Posterior vena cava (tissue), 2 donors: ENCODE measurements around the gene GPRASP3. TPM values are rescaled to one million over a fixed set of nuclear protein-coding genes. Genes with fewer than 3 reads are reported as not detected.
A peak's percentile ranks its signal among the peaks of the same experiment; 100 is the strongest.
"Not testable (repeated sequence)": the region's sequence is repeated elsewhere in the genome, so short reads cannot be mapped to it uniquely, and the experiment has no call there.

ENCODE experiments used
- DNase-seq: peaks from one replicate; pipeline ENCODE4 v3.0.0-alpha.2; 2020; ENCODE audit warnings: low spot score
- intact Hi-C, 2 donors: fragments of 100-400 bp; cut with DNase I; formaldehyde crosslinking; loops; one replicate each; pipeline versions ENCODE4 v1.14.1 to v1.14.2; 2022 to 2023
- long read RNA-seq, 2 donors: library from polyadenylated mRNA; unstranded; transcript quantifications; one replicate each; pipeline ENCODE4 v2.0.0, GENCODE V29; 2020 to 2021
- total RNA-seq, 2 donors: library from RNA; stranded (reverse); fragmentation: NEBNext Ultra II Directional; extraction: Animal tissue kit (Norgen Biotek cat#: 25700); gene quantifications; one replicate each; pipeline ENCODE4 v1.2.1, GENCODE V29; 2021
- donor health status: DM: yes; HTN: yes; CAD: no.
- donor health status: DM: yes; HTN: yes; CAD: no.

Gene GPRASP3
- total RNA-seq = 1 to 10 TPM; 4.5 to 6.7 TPM
- long read RNA-seq, donor 1, partial matches to known transcripts = 0 of 1 reads
- long read RNA-seq, donor 1, other reads (novel, unspliced or antisense) = 1 of 1 reads
- long read RNA-seq, donor 2, partial matches to known transcripts = 0 of 2 reads
- long read RNA-seq, donor 2, other reads (novel, unspliced or antisense) = 2 of 2 reads

DNA sequence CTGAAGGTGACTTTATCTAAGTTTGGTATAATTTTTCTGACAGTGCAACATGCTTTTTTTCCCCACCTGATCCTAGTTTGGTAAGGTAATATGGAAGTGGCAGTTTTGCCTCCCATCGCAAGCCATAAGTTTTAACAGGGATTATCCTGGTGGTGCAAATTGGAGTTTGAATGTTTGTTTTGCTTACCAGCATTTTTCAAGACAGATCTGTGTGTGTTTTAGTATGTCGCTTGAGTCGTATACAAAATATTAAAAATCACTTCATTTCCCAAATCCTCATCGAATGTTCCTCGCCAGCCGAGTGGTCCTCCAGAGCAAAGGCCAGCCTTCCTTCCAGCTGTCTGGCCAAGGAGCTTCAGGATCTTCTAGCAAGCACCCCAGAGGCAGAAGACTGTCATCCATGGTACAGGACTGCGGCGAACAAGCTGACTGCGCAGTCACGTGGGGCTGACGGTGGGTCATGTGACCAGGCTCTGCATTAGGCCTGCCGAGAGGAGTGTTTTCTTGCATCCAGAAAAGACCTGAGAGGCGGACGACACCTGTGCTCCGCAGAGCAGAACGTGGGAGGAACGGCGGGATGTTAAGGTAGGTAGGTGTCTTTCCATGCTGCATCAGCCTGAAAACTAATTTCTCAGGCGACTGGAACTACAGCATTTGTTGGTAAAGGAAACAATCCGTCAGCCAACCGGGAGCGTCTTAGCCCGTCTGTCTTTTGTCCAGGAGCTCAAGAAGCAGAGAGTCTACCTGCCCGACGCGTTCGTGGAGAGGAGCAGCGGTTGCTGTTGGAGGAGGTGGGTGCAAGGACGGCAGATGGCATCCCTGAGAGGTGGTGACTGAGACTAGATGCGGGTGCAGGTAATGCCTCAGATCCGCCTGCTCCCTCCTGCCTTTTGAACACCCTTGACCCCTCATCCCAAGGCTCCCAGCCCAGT, at the start of gene GPRASP3:
Gene GPRASP3 (plus strand): TSS at position 507 of the 932 bp plus-strand sequence. CDS start 28,253 bp downstream, outside the sequence.
- DNase-seq = peak; percentile 92
- intact Hi-C loops = no loop called here

DNA sequence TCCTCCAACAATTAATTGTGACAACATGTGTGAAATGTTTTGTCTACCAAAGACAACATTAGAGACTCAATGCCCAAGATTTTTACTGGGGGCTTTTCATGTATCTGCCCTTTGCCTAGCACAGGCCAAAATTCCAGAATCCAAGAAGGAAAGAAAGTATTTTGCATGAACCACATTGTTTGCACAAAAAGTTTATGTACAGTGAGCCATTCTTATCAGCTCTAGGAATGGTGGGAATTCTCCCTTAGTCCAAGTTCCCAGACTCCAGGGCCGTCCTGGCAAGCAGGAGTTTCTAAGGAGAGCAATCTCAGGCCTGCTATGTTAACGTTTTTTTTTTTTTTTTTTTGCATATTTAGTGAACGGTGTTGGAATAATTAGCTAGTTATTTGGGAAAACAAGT, 47.7 kb upstream of the GPRASP3 start:
- intact Hi-C loops = no loop called here

DNA sequence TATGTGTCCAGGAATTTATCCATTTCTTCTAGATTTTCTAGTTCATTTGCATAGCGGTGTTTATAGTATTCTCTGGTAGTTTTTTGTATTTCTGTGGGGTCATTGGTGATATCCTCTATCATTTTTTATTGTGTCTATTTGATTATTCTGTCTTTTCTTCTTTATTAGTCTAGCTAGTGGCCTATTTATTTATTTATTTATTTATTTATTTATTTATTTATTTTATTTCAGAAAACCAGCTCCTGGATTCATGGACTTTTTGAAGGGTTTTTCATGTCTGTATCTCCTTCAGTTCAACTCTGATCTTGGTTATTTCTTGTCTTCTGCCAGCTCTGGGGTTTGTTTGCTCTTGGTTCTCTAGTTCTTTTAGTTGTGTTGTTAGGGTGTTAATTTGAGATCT, 43.1 kb upstream of the GPRASP3 start:
- intact Hi-C loops, DNase-seq: not testable (repeated sequence)

More for the DNA sequence above, 47.7 kb upstream of the GPRASP3 start:
- no peak for DNase-seq

DNA sequence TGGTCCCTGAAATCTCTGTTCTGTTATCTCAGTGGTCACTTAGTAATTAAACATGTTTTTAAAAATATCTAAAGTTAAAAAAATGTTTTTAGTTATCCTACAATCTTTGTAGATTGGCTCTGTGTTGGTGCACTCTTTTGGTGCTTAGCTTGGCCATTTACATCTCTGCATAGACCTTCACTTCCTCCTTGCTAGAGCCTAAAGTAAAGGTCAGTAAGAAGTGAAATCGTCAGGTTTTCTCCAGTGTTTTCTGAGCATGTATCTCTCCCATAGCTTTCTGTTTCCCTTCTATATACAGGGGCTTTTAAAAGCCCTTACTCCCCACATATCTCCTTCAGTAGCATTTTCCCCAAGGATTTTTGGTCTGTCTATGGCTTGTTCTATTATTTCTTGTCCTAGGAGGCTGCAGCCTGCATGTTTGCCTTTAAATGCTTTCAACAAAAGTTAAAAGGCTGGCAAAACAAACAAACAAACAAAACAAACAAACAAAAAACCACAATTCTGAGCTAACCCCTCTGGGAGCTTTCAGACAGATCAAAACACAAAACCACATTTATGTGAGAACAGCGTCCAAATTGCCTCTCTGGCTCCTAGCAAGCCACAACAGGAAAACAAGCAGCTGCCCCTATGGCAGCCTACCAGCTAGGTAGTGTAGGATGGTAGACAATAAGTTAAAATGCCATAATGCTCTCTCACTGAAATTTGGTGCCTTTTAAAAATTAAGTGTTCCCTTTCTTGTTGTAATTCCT, 35.6 kb upstream of the GPRASP3 start:
- intact Hi-C loops = no loop called here
- no peak for DNase-seq

- intact Hi-C loops = no loop called here
- no peak for DNase-seq
Observed at GRCh38 chrX:102694749-102695148, 25.8 kb upstream of the GPRASP3 start.

DNA sequence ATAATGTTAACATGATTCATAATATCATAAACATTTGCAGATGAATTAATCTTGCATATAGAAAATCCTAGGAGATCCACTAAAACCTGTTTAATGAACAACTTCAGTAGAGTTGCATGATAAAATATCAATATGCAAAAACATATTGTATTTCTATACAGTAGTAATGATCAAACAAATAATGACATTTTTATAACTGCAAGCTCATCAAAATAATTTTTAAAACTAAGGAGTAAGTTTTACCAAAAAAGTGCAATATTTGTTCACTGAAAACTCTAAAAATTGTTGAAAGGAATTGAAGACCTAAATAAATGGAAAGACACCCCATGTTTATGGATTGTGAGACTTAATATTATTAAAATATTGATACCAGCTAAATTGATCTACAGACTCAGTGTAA, 24.2 kb upstream of the GPRASP3 start:
- DNase-seq = no peak
- intact Hi-C loops = no loop called here

DNA sequence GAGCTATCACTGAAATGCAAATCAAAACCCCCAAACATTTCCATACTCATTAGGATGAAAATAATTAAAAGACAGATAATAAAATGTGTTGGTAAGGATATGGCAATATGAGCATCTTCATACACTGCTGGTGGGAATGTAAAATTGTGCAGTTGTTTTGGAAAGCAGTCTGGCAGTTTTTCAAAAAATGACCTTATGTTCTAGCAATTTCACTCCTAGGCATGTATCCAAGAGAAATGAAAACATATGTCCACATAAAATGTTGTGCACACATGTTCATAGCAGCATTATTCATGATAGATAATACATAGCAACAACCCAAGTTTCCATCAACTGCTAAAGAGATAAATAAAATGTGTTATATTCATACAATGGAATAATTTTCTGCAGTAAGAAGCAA, 23.0 kb upstream of the GPRASP3 start:
- intact Hi-C loops = no loop called here
- DNase-seq = no peak

- intact Hi-C loops = no loop called here
- no peak for DNase-seq
Observed at GRCh38 chrX:102708900-102709299, 11.6 kb upstream of the GPRASP3 start.

DNA sequence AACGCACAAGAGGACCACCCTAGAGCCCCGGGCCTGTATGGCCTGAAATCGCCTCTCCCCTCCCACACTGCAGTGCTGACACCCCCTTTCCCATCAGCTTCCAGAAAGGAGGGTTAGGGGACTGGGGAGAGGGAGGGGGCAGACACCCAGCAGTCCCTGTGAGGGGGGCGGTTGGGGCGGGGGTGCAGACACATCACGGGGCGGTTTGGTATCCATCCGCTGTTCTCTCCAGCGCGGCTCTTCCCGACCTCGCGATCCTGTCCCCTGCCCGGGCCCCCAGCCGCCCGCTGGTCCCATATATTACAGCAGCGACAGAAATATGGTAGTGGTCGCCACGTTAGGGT, 8.7 kb upstream of the GPRASP3 start:
- no peak for DNase-seq
- intact Hi-C loops = loop anchor here in 1 of 2 donors (5.0 kb wide), 1 partner anchor 1400 kb away; the partner anchor contains the start of gene ZCCHC18

DNA sequence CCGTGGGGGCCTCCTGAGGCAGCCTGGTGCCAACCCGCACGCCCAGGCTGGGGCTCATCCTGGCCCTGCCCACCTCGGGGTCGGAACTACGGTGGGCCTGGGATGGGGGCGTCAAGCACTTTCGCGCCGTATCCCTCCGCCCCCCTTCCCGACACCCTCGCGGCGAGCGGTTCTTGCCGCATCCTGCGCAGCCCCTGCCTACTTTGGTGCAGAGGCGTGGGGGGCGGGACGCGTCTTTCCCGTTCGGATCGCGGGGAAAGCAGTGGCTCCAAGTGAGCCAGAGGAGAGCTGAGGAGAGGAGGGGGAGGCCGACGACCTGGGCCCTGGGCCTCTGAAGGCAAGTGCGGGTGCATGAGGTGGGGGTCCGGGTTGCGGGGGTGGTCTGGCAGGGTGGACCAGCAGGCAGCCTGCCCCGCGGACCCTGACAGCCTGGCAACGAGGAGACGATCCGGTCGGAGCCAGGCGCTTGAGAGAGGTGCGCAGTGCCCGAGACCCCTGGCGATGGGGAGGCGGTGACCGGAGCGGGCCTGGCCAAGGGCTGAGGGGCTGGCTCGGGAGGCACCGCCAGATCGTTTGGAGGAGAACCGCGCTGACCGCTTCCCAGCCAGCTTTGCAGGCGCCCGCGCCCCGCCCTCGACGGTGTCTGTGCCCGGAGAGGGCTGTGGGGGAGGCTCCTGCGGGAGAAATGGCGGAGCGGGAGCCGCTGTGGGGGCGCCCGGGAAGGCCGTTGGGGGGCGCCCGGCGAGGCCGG, 8.2 kb upstream of the GPRASP3 start, which contains the start of gene GPRASP2:
Gene GPRASP2 (plus strand): TSS at position 233 of the 751 bp plus-strand sequence. CDS start 2,422 bp downstream, outside the sequence.
- intact Hi-C loops = loop anchor here in 1 of 2 donors (5.0 kb wide), 1 partner anchor 1400 kb away; the partner anchor contains the start of gene ZCCHC18
- DNase-seq = peak; percentile 85

DNA sequence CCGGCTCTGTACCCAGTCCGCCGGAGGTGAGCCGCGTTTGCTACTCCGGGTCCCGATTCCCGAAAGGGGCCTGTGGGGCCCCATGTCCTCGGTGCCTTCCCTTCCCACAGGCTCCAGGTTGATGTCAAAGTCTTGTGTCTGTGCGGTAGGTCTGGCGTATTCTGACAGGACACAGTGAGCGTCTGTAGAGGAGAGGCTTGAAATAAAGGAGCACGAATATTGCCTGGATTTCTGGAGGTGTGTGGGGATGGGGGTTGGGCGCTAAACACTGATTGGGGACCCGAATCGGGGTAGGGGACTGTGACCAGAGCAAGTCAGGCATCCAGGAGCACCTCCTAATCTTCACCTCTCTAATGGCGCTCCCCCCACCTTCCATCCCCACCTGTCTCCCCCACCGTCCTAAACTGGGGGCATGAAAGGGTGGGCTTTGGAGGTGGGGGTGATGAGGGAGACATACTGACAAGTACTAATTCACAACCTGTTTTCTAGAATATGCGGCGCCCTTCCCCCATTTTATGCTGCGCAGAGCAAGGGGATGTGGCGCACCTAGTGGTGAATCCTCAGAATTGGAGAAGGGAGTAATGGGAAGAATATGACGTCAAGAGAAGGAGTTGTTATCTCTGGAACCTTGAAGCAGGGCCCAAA, 7.4 kb upstream of the GPRASP3 start:
- intact Hi-C loops = loop anchor here in 1 of 2 donors (5.0 kb wide), 1 partner anchor 1399 kb away; the partner anchor contains the start of gene ZCCHC18
- no peak for DNase-seq

- intact Hi-C loops = loop anchor here in 1 of 2 donors (5.0 kb wide), 1 partner anchor 1397 kb away; the partner anchor contains the start of gene ZCCHC18
- no peak for DNase-seq
Observed at GRCh38 chrX:102714994-102715393, 5.5 kb upstream of the GPRASP3 start.

DNA sequence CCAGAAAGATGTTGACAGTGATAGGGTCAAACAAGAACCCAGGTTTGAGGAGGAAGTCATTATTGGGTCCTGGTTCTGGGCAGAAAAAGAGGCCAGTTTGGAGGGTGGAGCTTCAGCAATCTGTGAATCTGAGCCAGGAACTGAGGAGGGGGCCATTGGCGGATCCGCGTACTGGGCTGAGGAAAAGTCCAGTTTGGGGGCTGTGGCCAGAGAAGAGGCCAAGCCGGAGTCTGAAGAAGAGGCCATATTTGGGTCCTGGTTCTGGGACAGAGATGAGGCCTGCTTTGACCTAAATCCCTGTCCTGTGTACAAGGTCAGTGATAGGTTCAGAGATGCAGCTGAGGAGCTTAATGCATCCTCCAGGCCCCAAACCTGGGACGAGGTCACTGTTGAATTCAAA, 4.6 kb upstream of the GPRASP3 start:
- intact Hi-C loops = no loop called here
- DNase-seq = no peak

DNA sequence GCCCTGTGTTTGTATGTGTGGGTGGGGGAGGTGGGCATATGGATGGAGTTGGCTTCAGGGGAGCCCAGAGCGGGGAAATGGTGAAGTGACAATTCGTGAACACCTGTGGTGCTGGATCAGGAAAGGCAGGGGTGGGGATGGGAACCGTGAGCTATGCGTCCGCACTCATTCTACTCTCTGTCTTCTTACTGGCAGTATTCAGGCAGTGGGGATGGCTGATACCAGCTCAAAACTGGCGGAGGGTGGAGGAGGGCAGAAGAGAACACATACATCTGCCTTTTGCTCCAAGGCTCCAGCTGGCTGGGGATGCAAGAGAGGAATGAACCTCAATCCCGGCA, 595 bp downstream of the GPRASP3 start:
- DNase-seq, intact Hi-C loops: not testable (repeated sequence)

DNA sequence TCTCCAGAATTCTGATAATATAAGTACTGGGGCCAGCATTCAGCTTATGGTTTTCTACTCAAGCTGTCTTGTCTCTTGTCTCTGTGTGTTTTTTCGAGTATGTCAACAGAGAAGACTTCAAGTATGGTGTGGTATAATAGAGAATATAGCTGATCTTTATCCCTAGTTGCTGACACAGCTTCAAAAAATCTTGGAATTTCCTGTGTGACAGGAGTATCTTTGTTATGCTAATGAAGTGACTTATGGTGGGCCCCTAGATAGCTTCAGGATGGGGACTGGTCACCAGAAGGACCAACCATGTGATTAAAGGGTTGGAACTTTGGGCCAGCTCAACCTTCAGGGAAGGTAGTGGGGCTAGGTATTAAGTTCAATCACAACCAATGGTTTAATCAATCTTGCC, 2.9 kb downstream of the GPRASP3 start:
- no peak for DNase-seq
- intact Hi-C loops = no loop called here

DNA sequence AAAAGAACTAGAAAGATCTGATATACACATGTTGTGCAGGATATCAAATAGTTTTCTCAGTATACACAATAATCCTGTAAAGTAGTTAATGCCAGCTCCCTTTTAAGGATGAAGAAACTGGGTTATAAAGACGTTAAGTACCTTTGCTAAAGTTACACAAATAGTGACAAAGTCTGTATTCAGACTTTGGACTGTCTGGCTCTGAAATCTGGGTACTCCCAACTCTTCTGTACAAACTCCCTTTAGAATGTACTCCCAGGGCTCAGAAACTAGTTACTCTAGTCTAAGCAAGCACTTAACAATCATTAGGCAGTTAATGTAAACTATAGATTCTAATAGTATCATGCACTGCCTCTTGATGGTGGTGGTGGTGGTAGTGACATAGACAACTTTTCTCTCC, 7.2 kb downstream of the GPRASP3 start:
- intact Hi-C loops = no loop called here
- DNase-seq = no peak

DNA sequence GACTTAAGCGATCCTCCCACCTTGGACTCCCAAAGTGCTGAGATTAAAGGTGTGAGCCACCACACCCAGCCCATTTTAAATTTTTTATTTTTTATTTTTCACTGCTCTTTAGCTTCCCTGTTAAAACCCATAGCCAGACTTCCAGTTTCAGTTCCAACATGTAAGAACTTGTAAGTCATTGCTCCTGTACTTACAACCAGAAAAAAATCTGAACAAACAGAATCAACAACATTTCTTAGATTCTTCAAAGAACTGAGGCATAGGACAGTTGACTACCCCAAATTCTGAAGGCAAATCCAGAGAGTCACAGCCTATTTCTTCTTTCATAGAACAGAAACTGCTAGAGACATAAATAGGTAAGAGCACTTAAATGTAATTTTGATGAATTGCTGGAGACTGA, 8.1 kb downstream of the GPRASP3 start:
- intact Hi-C loops = no loop called here
- no peak for DNase-seq

DNA sequence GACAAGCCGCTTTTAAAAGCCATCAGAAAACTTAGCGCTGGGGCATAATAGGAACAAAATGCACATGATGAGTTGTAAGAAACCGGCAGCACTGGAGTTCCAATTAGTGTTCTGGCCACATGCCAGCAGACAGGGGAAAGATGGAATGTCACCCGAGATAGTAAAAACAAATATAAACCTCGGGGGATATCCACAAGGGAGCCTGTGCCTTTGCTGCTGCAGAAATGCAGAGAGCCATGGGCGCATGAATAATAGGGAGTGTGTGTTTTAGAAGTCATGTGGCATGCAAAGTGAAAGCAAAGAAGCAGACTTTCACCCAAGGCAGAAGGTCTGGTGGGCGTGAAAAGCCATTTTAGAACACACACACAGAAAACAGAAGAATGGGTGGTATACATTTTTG, 19.1 kb downstream of the GPRASP3 start:
- intact Hi-C loops = no loop called here
- DNase-seq = no peak

DNA sequence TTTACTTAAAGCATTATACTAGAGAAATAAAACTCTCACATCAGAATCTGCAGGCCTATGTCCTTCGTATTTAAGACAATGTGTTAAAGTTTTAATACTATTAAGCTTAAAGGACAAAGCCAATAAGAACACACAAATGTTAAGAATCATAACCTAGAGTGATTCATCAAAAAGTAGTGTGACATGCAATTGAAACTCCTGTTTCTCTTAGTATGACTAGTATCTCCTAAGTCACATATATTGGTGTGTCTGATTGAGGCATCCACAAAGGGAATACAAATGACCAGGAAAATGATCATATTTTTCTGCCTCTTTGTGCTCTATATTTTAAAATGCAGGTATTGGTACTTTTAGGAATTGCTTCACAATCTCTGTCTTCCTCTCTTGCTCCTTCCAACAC, 23.8 kb downstream of the GPRASP3 start:
- DNase-seq = no peak
- intact Hi-C loops = no loop called here
